AG04450 (cell line): ENCODE results near the gene DUSP19. TPM values are rescaled to one million over a fixed set of nuclear protein-coding genes. Genes with fewer than 3 reads are reported as not detected.

Source experiments
- CTCF ChIA-PET: fragments of 300-600, 350-600 bp; formaldehyde crosslinking; extraction: SDS; loops from one replicate; lab custom pipeline; 2022; ENCODE audit warnings: antibody characterized with exemption, inconsistent platforms; lab: Charles Lee
- POLR2A ChIA-PET: fragments of 350-600 bp; formaldehyde crosslinking; extraction: SDS; loops from one replicate; lab custom pipeline; 2021; ENCODE audit warnings: antibody characterized with exemption, inconsistent platforms; lab: Yijun Ruan, JAX
- DNase-seq: peaks from one replicate; pipeline ENCODE4 v3.0.0-alpha.2; 2011; ENCODE audit warnings: low read depth, low spot score
- H3K27ac ChIP-seq: one replicate; pipeline ENCODE4 v1.5.1; 2012; ENCODE audit warnings: low read depth, low read length, control low read depth
- H3K27me3 ChIP-seq: one replicate; pipeline ENCODE4 v1.6.0; 2012; ENCODE audit warnings: low read length; ENCODE audit not compliant: control insufficient read depth, insufficient read depth
- H3K4me3 ChIP-seq: 2 replicates; pipeline ENCODE4 v1.5.1; 2011; ENCODE audit warnings: mild to moderate bottlenecking, low read depth, low read length, control low read depth
- H3K9me3 ChIP-seq: 2 replicates; pipeline ENCODE4 v1.5.1; 2012; ENCODE audit warnings: low read length; ENCODE audit not compliant: control insufficient read depth, insufficient read depth
- CTCF ChIP-seq: IDR thresholded peaks from 2 replicates; pipeline ENCODE4 v1.5.1; 2011; ENCODE audit warnings: low read depth, low read length, control low read depth, inconsistent platforms
- polyA plus RNA-seq: library from polyadenylated mRNA; depleted of rRNA; stranded (reverse); fragments of >200 nt; gene quantifications from 2 replicates; pipeline ENCODE4 v1.2.3, GENCODE V29; 2011

DUSP19 gene
- polyA plus RNA-seq, 1 experiment: 3.6 TPM

DNA sequence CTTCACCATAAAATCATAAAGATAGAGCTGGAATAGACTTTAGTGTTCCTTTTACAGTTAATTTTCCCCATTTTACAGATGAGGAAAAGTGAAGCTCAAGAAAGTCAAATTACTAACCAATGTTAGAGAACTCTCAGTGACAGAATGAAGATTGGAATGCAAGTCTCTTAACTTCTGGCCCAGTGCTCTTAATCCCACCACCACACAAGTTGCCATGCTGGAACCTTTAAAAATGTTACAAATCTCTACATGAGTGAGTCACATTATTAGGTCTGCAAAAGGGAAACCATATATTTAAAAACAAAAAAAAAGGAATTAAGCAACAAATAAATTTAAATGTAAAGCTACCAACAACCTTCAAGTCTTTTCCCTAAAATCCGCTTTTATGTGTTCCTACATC, 43.7 kb upstream of the DUSP19 start:
- ChIA-PET POLR2A (interaction anchor here (0.8 kb wide), 1 partner anchor 167 kb away, joined by 3 read pairs; no protein-coding TSS in a partner anchor), CTCF (no interaction called here)
- no peak for DNase-seq
- Histone ChIP-seq H3K27me3 (no peaks in the 10 kb centered on the region), H3K27ac (no peak overlapping the region), H3K9me3 (no peaks in the 10 kb centered on the region), H3K4me3 (peak overlapping the region; percentile 38; the same call in 1 of the 2 replicates)
- TF ChIP-seq CTCF: no peak

DNA sequence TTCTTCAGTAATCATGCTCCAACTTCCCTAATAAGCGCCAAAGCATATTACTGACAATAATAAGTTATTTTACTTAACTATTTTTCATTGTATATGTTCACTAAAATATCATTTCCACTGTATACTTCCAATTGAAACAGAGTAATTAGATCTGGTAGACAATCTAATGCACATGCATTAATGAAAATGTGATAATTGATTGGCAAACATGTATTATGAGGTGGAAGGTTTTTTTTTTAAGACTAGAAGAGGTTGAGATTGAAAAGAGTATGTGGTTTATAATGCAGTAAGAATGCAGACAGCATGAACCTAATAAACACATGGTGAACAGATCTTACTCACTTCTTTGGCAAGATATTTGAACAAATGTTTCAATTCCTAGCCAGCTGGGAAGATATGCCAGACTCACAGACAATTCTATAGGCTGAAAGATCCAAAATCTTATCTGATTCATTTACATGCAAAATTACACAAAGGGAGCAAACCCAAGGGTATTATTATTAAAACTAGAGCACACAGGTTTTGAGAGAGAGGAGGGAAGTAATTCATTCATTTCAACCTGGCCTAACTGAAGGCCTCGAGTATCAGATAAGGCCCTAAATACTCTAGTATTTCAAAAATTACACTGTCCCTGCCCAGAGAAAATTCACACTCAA, 43.1 kb upstream of the DUSP19 start:
- Histone ChIP-seq H3K27ac (no peak overlapping the region), H3K4me3 (peak overlapping the region; percentile 82), H3K9me3 (no peaks in the 10 kb centered on the region), H3K27me3 (no peaks in the 10 kb centered on the region)
- CTCF ChIA-PET: no interaction called here
- POLR2A ChIA-PET: interaction anchor here (0.8 kb wide), 1 partner anchor 168 kb away, joined by 3 read pairs; no protein-coding TSS in a partner anchor
- peak; percentile 51 for DNase-seq
- no peak for TF ChIP-seq CTCF

- TF ChIP-seq CTCF: no peak
- H3K4me3 ChIP-seq: peak overlapping the region; percentile 82
- ChIA-PET CTCF (no interaction called here), POLR2A (no interaction called here)
- no peaks in the 10 kb centered on the region for H3K9me3 ChIP-seq
- no peaks in the 10 kb centered on the region for H3K27me3 ChIP-seq
- no peak overlapping the region for H3K27ac ChIP-seq
- DNase-seq: no peak
These were observed 42.4 kb upstream of the DUSP19 start for GRCh38 chr2:183035954-183036669.

GRCh38 chr2:183037074-183037552, 41.4 kb upstream of the DUSP19 start:
- Histone ChIP-seq H3K4me3 (peak overlapping the region; percentile 82), H3K27ac (peak overlapping the region; percentile 63), H3K27me3 (no peaks in the 10 kb centered on the region), H3K9me3 (no peaks in the 10 kb centered on the region)
- no peak for TF ChIP-seq CTCF
- CTCF ChIA-PET: interaction anchor here (0.5 to 1.0 kb wide), 4 partner anchors 10 to 85 kb away, joined by 3 to 4 read pairs (median 3); no protein-coding TSS in a partner anchor
- POLR2A ChIA-PET: no interaction called here
- DNase-seq: no peak
